Mammary epithelial cell (primary cell): Measurements from ENCODE around the gene HDAC4.

Experiments used
- EZH2 ChIP-seq: IDR thresholded peaks from 2 replicates; pipeline ENCODE4 v1.6.1; 2012; ENCODE audit warnings: low read length, inconsistent platforms, borderline replicate concordance
- TF ChIP-seq, protein P1 (sequence below), 2 donors: IDR thresholded peaks in 1 of 2; conservative IDR thresholded peaks in 1 of 2; 2 replicates each; pipeline ENCODE4 v1.5.1; 2011 to 2012; ENCODE audit warnings: inconsistent platforms in 2 of 2, low read length in 2 of 2, mild to moderate bottlenecking in 2 of 2, control low read depth in 1 of 2, low read depth in 1 of 2; ENCODE audit not compliant: insufficient read depth in 1 of 2; ENCODE audit errors: extremely low read depth in 1 of 2

DNA sequence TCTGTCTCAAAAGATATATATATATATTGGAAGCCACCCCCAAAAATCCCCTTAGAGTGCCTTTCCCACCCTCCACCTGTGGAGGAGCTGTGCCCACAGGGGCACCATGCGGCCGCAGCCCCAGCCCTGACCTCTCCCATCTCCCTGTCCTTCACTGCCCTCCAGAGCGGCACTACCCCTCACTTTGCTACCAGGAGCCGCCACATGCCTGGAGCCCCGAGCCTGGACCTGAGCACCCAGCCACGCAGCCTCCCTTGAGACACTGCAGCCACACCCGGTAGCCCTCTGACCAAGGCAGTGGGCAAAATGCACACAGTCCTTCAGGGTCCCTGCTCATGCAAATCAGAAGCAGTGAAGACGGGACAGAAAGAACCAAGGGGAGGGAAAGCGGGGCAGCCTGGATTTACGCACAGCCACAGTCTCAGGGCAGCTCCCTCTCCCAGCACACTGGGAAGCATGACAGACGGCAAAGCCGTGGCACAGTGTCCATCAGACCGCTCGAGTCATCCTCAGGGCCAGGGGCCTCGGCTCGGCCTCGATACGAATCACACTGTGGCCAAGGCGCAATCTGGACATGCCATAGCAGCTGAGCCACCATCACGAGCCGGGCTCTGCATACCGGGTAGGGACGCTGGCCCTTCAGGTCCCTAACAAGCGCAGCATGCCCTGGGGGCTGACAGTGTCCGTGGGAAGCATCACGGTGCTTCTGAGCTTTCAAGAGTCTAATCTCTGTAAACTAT lies 10.1 kb downstream of the HDAC4 start:
- TF ChIP-seq, protein P1, sequence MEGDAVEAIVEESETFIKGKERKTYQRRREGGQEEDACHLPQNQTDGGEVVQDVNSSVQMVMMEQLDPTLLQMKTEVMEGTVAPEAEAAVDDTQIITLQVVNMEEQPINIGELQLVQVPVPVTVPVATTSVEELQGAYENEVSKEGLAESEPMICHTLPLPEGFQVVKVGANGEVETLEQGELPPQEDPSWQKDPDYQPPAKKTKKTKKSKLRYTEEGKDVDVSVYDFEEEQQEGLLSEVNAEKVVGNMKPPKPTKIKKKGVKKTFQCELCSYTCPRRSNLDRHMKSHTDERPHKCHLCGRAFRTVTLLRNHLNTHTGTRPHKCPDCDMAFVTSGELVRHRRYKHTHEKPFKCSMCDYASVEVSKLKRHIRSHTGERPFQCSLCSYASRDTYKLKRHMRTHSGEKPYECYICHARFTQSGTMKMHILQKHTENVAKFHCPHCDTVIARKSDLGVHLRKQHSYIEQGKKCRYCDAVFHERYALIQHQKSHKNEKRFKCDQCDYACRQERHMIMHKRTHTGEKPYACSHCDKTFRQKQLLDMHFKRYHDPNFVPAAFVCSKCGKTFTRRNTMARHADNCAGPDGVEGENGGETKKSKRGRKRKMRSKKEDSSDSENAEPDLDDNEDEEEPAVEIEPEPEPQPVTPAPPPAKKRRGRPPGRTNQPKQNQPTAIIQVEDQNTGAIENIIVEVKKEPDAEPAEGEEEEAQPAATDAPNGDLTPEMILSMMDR (conservative IDR thresholded peaks at IDR 0.05 in 1 of 2, IDR thresholded peaks at IDR 0.05 in 1 of 2; ENCODE audit: extremely low read depth in 1 of 2, insufficient read depth in 1 of 2, low read depth in 1 of 2, low read length in 2 of 2): no peak
- no peak for TF ChIP-seq EZH2
